Keratinocyte (primary cell): ENCODE measurements around the gene ECHS1. TPM values are rescaled to one million over a fixed set of nuclear protein-coding genes. Genes with fewer than 3 reads are reported as not detected.

Experiments
- DNase-seq: peaks from one replicate; pipeline ENCODE4 v3.0.0-alpha.2; 2011; ENCODE audit warnings: low read depth, missing footprints, low spot score
- FAIRE-seq: peaks from 2 replicates; lab custom pipeline; 2011; peaks lifted over from hg19 to GRCh38; lab: Jason Lieb, UNC
- H2AFZ ChIP-seq: 2 replicates; pipeline ENCODE4 v1.6.0; 2012; ENCODE audit warnings: low read length, control low read depth, inconsistent platforms; ENCODE audit not compliant: control insufficient read depth
- H3K27ac ChIP-seq: 2 replicates; pipeline ENCODE4 v1.5.1; 2011; ENCODE audit warnings: low read length; ENCODE audit not compliant: control insufficient read depth, insufficient read depth
- H3K27me3 ChIP-seq: 3 replicates; pipeline ENCODE4 v1.6.0; 2011; ENCODE audit warnings: low read length; ENCODE audit not compliant: control insufficient read depth, insufficient read depth; ENCODE audit errors: extremely low read depth
- H3K36me3 ChIP-seq, 2 experiments: 2 replicates in 1 of 2; 3 replicates in 1 of 2; pipeline ENCODE4 v1.5.1; 2011; ENCODE audit warnings: low read length in 2 of 2, mild to moderate bottlenecking in 1 of 2; ENCODE audit not compliant: control insufficient read depth in 2 of 2, insufficient read depth in 2 of 2; ENCODE audit errors: extremely low read depth in 1 of 2
- H3K4me1 ChIP-seq: 3 replicates; pipeline ENCODE4 v1.5.1; 2011; ENCODE audit warnings: low read length; ENCODE audit not compliant: control insufficient read depth, insufficient read depth; ENCODE audit errors: extremely low read depth
- H3K4me2 ChIP-seq: 3 replicates; pipeline ENCODE4 v1.6.0; 2011; ENCODE audit warnings: low read depth, low read length; ENCODE audit not compliant: control insufficient read depth, insufficient read depth; ENCODE audit errors: extremely low read depth
- H3K4me3 ChIP-seq, 3 experiments: fragments of 200-600 bp in 1 of 3; sonication (generic) in 1 of 3; 2 replicates in 2 of 3; 3 replicates in 1 of 3; pipeline ENCODE4 v1.5.1; 2011 to 2016; ENCODE audit warnings: low read length in 3 of 3, mild to moderate bottlenecking in 3 of 3, control low read depth in 2 of 3, inconsistent platforms in 1 of 3, low read depth in 1 of 3, mixed read lengths in 1 of 3, mixed run types in 1 of 3, moderate library complexity in 1 of 3; ENCODE audit not compliant: control insufficient read depth in 2 of 3, insufficient read depth in 2 of 3; ENCODE audit errors: extremely low read depth in 1 of 3
- H3K79me2 ChIP-seq: 2 replicates; pipeline ENCODE4 v1.6.0; 2012; ENCODE audit warnings: low read length; ENCODE audit not compliant: control insufficient read depth, insufficient read depth
- H3K9ac ChIP-seq: 3 replicates; pipeline ENCODE4 v1.6.0; 2011; ENCODE audit warnings: low read length; ENCODE audit not compliant: control insufficient read depth, insufficient read depth; ENCODE audit errors: extremely low read depth
- H3K9me1 ChIP-seq: 3 replicates; pipeline ENCODE4 v1.6.0; 2011; ENCODE audit warnings: low read length; ENCODE audit not compliant: control insufficient read depth, insufficient read depth; ENCODE audit errors: extremely low read depth
- H3K9me3 ChIP-seq: 2 replicates; pipeline ENCODE4 v1.5.1; 2012; ENCODE audit warnings: low read depth, low read length; ENCODE audit not compliant: control insufficient read depth
- H4K20me1 ChIP-seq: 3 replicates; pipeline ENCODE4 v1.6.0; 2011; ENCODE audit warnings: low read length; ENCODE audit not compliant: control insufficient read depth, insufficient read depth; ENCODE audit errors: extremely low read depth
- EZH2 ChIP-seq: IDR thresholded peaks from one replicate; pipeline ENCODE4 v1.6.1; 2012; ENCODE audit warnings: inconsistent platforms, mild to moderate bottlenecking, low read length, moderate library complexity
- dilution Hi-C: fragments of 300-500 bp; cut with MboI; formaldehyde crosslinking; loops from one replicate; pipeline ENCODE4 v1.7.0; 2020; ENCODE audit warnings: low sequenced_read_pairs; ENCODE audit not compliant: extremely low pct_ligation_motif_present
- polyA plus RNA-seq, 5 experiments: library from polyadenylated mRNA; depleted of rRNA in 3 of 5; stranded (reverse) in 3 of 5; stranded (forward) in 1 of 5; unstranded in 1 of 5; fragments of >200 nt; gene quantifications; 1 replicate in 1 of 5; 2 replicates in 3 of 5; 3 replicates in 1 of 5; pipeline versions ENCODE4 v1.2.1 to v1.2.3, GENCODE V29; 2011 to 2012; ENCODE audit warnings: missing spikeins in 2 of 5, low read depth in 1 of 5, low replicate concordance in 1 of 5
- TF ChIP-seq, protein P1 (sequence below), 3 experiments: IDR thresholded peaks in 1 of 3; conservative IDR thresholded peaks in 1 of 3; optimal IDR thresholded peaks in 1 of 3; 2 replicates in 2 of 3; 3 replicates in 1 of 3; pipeline versions ENCODE3 to v1.5.1; 2011; ENCODE audit warnings: low read length in 3 of 3, mild to moderate bottlenecking in 3 of 3, moderate library complexity in 2 of 3, control low read depth in 1 of 3, inconsistent platforms in 1 of 3; ENCODE audit not compliant: insufficient read depth in 2 of 3; ENCODE audit errors: extremely low read depth in 1 of 3

Gene ECHS1
- polyA plus RNA-seq, 1 donor (not counting 4 experiments of a cell fraction or from before 2014, with no cell fraction given): 27.1 TPM

DNA sequence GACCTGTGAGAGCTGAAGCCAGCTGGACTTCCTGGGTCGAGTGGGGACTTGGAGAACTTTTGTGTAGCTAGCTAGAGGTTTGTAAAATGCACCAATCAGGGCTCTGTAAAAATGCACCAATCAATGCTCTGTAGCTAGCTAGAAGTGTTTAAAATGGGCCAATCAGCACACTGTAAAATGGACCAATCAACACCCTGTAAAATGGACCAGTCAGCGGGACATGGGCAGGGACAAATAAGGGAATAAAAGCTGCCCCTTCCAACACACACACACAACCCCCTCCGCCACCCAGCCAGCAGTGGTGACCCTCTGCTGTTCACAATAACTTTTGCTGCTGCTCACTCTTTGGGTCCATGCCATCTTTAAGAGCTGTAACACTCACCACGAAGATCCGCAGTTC lies 57.3 kb downstream of the ECHS1 start:
- TF ChIP-seq, protein P1, sequence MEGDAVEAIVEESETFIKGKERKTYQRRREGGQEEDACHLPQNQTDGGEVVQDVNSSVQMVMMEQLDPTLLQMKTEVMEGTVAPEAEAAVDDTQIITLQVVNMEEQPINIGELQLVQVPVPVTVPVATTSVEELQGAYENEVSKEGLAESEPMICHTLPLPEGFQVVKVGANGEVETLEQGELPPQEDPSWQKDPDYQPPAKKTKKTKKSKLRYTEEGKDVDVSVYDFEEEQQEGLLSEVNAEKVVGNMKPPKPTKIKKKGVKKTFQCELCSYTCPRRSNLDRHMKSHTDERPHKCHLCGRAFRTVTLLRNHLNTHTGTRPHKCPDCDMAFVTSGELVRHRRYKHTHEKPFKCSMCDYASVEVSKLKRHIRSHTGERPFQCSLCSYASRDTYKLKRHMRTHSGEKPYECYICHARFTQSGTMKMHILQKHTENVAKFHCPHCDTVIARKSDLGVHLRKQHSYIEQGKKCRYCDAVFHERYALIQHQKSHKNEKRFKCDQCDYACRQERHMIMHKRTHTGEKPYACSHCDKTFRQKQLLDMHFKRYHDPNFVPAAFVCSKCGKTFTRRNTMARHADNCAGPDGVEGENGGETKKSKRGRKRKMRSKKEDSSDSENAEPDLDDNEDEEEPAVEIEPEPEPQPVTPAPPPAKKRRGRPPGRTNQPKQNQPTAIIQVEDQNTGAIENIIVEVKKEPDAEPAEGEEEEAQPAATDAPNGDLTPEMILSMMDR (optimal IDR thresholded peaks at IDR 0.05 in 1 of 3, IDR thresholded peaks at IDR 0.05 in 1 of 3, conservative IDR thresholded peaks at IDR 0.05 in 1 of 3; ENCODE audit: extremely low read depth in 1 of 3, insufficient read depth in 2 of 3, low read length in 3 of 3): no peak
- TF ChIP-seq EZH2: no peak
- Histone ChIP-seq H3K9me1 (no peaks in the 10 kb centered on the region), H3K9me3 (no peaks in the 10 kb centered on the region), H3K4me2 (no peak overlapping the region), H3K27me3 (peaks cover 3% of the 10 kb centered on the region), H3K79me2 (no peaks in the 10 kb centered on the region), H3K27ac (no peak overlapping the region), H3K4me1 (no peaks in the 10 kb centered on the region), H2AFZ (no peak overlapping the region), H3K4me3 (no peak overlapping the region), H3K9ac (no peak overlapping the region), H3K36me3 (peaks cover 6 to 7% of the 10 kb centered on the region in 2 experiments), H4K20me1 (no peaks in the 10 kb centered on the region)
- FAIRE-seq (no peak), DNase-seq (no peak)
- dilution Hi-C loops: no loop called here

DNA sequence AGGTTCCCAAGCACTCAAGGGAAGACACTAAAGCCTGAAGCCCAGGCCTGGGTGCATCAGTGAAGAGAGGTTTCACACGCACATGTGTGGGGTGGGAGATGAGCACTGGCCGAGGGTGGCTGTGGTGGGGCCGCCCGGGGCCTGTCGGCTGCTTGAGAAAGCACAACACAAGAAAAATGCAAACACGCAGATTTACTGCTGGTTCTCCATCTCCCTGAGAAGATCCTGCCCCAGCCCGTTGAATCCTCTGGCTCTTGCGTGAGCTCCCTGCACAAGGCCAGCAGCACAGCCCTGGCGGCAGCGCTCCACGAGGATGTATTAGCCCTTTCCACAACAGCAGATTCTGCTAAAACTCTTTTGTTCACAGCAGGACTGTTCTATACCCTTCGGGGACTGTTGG lies 58.2 kb downstream of the ECHS1 start:
- no peak overlapping the region for H3K9ac ChIP-seq
- no peak overlapping the region for H3K4me3 ChIP-seq
- H3K4me1 ChIP-seq: no peaks in the 10 kb centered on the region
- H2AFZ ChIP-seq: no peak overlapping the region
- H3K4me2 ChIP-seq: no peak overlapping the region
- H3K27ac ChIP-seq: no peak overlapping the region
- peaks cover 6 to 12% of the 10 kb centered on the region in 2 experiments for H3K36me3 ChIP-seq
- TF ChIP-seq, protein P1 (optimal IDR thresholded peaks at IDR 0.05 in 1 of 3, IDR thresholded peaks at IDR 0.05 in 1 of 3, conservative IDR thresholded peaks at IDR 0.05 in 1 of 3; ENCODE audit: extremely low read depth in 1 of 3, insufficient read depth in 2 of 3, low read length in 3 of 3): no peak
- TF ChIP-seq EZH2: no peak
- H3K27me3 ChIP-seq: peaks cover 3% of the 10 kb centered on the region
- H4K20me1 ChIP-seq: no peaks in the 10 kb centered on the region
- FAIRE-seq: no peak
- DNase-seq: no peak
- H3K79me2 ChIP-seq: no peaks in the 10 kb centered on the region
- no peaks in the 10 kb centered on the region for H3K9me3 ChIP-seq
- dilution Hi-C loops: no loop called here
- no peaks in the 10 kb centered on the region for H3K9me1 ChIP-seq
